Liver (tissue), 9 donors: Measurements from ENCODE around the gene MALAT1. TPM values are rescaled to one million over a fixed set of nuclear protein-coding genes. Genes with fewer than 3 reads are reported as not detected.
A peak's percentile ranks its signal among the peaks of the same experiment; 100 is the strongest.

Experiments
- DNase-seq: peaks from one replicate; pipeline ENCODE4 v3.0.0-alpha.2; 2017; ENCODE audit warnings: low spot score
- H3K27ac ChIP-seq, 2 donors: one replicate each; pipeline ENCODE4 v1.7.0; 2013; ENCODE audit warnings: inconsistent platforms in 2 of 2, low read length in 2 of 2, control low read depth in 1 of 2, low read depth in 1 of 2, mild to moderate bottlenecking in 1 of 2
- H3K27me3 ChIP-seq, 4 donors: one replicate each; pipeline versions ENCODE4 v1.6.1 to v1.7.0; 2013; ENCODE audit warnings: low read length in 3 of 4, inconsistent platforms in 1 of 4, mild to moderate bottlenecking in 1 of 4, moderate library complexity in 1 of 4; ENCODE audit not compliant: control insufficient read depth in 4 of 4, insufficient read depth in 4 of 4
- H3K36me3 ChIP-seq, 4 donors: one replicate each; pipeline versions ENCODE4 v1.6.1 to v1.7.0; 2013; ENCODE audit warnings: low read length in 3 of 4, mild to moderate bottlenecking in 3 of 4, low read depth in 1 of 4, moderate library complexity in 1 of 4; ENCODE audit not compliant: control insufficient read depth in 4 of 4, insufficient read depth in 3 of 4
- H3K4me1 ChIP-seq, 4 donors: one replicate each; pipeline versions ENCODE4 v1.6.1 to v1.7.0; 2013; ENCODE audit warnings: low read length in 3 of 4, mild to moderate bottlenecking in 3 of 4, moderate library complexity in 1 of 4; ENCODE audit not compliant: control insufficient read depth in 4 of 4, insufficient read depth in 4 of 4
- H3K4me3 ChIP-seq, 3 donors: one replicate each; pipeline versions ENCODE4 v1.6.1 to v1.7.0; 2013; ENCODE audit warnings: low read length in 3 of 3, control low read depth in 1 of 3, low read depth in 1 of 3, mild to moderate bottlenecking in 1 of 3
- H3K9ac ChIP-seq, 2 donors: one replicate each; pipeline ENCODE4 v1.7.0; 2013; ENCODE audit warnings: low read length in 2 of 2, mild to moderate bottlenecking in 2 of 2, moderate library complexity in 2 of 2, control low read depth in 1 of 2, low read depth in 1 of 2
- H3K9me3 ChIP-seq, 4 donors: one replicate each; pipeline versions ENCODE4 v1.6.1 to v1.7.0; 2013; ENCODE audit warnings: low read length in 3 of 4; ENCODE audit not compliant: control insufficient read depth in 4 of 4
- CTCF ChIP-seq: fragments of 150-350 bp; IDR thresholded peaks from 2 replicates; pipeline ENCODE4 v1.5.1; 2017; ENCODE audit warnings: improper control_type of control experiment, low read depth, low read length; ENCODE audit not compliant: missing input control
- EGR1 ChIP-seq, 2 donors: IDR thresholded peaks; 2 replicates each; pipeline ENCODE4 v1.6.1; 2016 to 2018; ENCODE audit warnings: antibody characterized with exemption in 2 of 2, low read depth in 2 of 2
- HNF4A ChIP-seq, 2 donors: conservative IDR thresholded peaks; 2 replicates each; pipeline ENCODE4 v1.6.1; 2016; ENCODE audit warnings: antibody characterized with exemption in 2 of 2, mild to moderate bottlenecking in 2 of 2
- JUND ChIP-seq, 2 donors: IDR thresholded peaks; 2 replicates each; pipeline ENCODE4 v1.6.1; 2016; ENCODE audit warnings: antibody characterized with exemption in 2 of 2
- SP1 ChIP-seq: IDR thresholded peaks from 2 replicates; pipeline ENCODE4 v1.6.1; 2018; ENCODE audit warnings: antibody characterized with exemption, mild to moderate bottlenecking
- TAF1 ChIP-seq: conservative IDR thresholded peaks from 2 replicates; pipeline ENCODE4 v1.6.1; 2016; ENCODE audit warnings: antibody characterized with exemption, mild to moderate bottlenecking
- YY1 ChIP-seq: IDR thresholded peaks from 2 replicates; pipeline ENCODE4 v1.6.1; 2016; ENCODE audit warnings: antibody characterized with exemption, mild to moderate bottlenecking
- WGBS: extraction: QIAGEN DNeasy Blood & Tissue Kit; methylation state at CpG from one replicate; pipeline ENCODE4 v1.1.7; 2013; 5-methylcytosine and 5-hydroxymethylcytosine counted together
- polyA plus RNA-seq, 2 donors: library from polyadenylated mRNA; stranded (reverse) in 1 of 2; unstranded in 1 of 2; fragments of 200-250 nt in 1 of 2; fragments of >200 nt in 1 of 2; fragmentation: Nextera tagmentation in 1 of 2; extraction: Ambion mirVana in 1 of 2; gene quantifications; one replicate each; pipeline versions ENCODE4 v1.2.1 to v1.2.3, GENCODE V29; 2013 to 2015
- total RNA-seq, 2 donors: library from RNA; depleted of rRNA; stranded (reverse); fragments of >200 nt; gene quantifications; one replicate each; pipeline ENCODE4 v1.2.3, GENCODE V29; 2014
- donor health status: healthy.
- donor health status: healthy.
- donor health status: healthy.
- donor health status: healthy.
- donor health status: healthy.

MALAT1 gene
- total and polyA plus RNA-seq, 4 donors, result 11.9 to 8,306 (median 3,778) TPM

DNA sequence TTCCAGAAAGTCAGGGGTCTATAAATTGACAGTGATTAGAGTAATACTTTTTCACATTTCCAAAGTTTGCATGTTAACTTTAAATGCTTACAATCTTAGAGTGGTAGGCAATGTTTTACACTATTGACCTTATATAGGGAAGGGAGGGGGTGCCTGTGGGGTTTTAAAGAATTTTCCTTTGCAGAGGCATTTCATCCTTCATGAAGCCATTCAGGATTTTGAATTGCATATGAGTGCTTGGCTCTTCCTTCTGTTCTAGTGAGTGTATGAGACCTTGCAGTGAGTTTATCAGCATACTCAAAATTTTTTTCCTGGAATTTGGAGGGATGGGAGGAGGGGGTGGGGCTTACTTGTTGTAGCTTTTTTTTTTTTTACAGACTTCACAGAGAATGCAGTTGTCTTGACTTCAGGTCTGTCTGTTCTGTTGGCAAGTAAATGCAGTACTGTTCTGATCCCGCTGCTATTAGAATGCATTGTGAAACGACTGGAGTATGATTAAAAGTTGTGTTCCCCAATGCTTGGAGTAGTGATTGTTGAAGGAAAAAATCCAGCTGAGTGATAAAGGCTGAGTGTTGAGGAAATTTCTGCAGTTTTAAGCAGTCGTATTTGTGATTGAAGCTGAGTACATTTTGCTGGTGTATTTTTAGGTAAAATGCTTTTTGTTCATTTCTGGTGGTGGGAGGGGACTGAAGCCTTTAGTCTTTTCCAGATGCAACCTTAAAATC lies 5.3 kb downstream of the MALAT1 start:
- 3% methylated on average over 3 of the region's 3 CpGs for WGBS
- peak overlapping the region; percentile 94 to 100 for H3K27ac ChIP-seq
- TF ChIP-seq TAF1 (peak; percentile 36), EGR1 (IDR thresholded peaks at IDR 0.05; ENCODE audit: low read depth in 2 of 2) (no peak), CTCF (no peak), SP1 (no peak)
- peaks cover 8 to 48% (median 25%) of the 10 kb centered on the region in 4 donors for H3K36me3 ChIP-seq
- H3K9me3 ChIP-seq, result no peaks in the 10 kb centered on the region
- no peak for DNase-seq
- peak overlapping the region; percentile 100 for H3K9ac ChIP-seq
- H3K4me3 ChIP-seq, result peak overlapping the region; percentile 67 to 100 (median 85)
- no peaks in the 10 kb centered on the region for H3K27me3 ChIP-seq
- peaks cover 0 to 41% (median 21%) of the 10 kb centered on the region in 4 donors for H3K4me1 ChIP-seq

GRCh38 chr11:65504674-65505465 lies 6.0 kb downstream of the MALAT1 start:
- TF ChIP-seq YY1, result no peak
- no peak for TF ChIP-seq HNF4A (conservative IDR thresholded peaks at IDR 0.05)
- peak; percentile 11 for TF ChIP-seq TAF1
- peak overlapping the region; percentile 100 for H3K9ac ChIP-seq
- WGBS, result 38% methylated on average over 8 of the region's 8 CpGs
- H3K27ac ChIP-seq, result peak overlapping the region; percentile 94 to 100
- DNase-seq, result no peak
- no peaks in the 10 kb centered on the region for H3K9me3 ChIP-seq
- H3K36me3 ChIP-seq, result peaks cover 8 to 48% (median 25%) of the 10 kb centered on the region in 4 donors
- H3K27me3 ChIP-seq, result no peaks in the 10 kb centered on the region
- peaks cover 0 to 41% (median 21%) of the 10 kb centered on the region in 4 donors for H3K4me1 ChIP-seq
- H3K4me3 ChIP-seq, result peak overlapping the region in 2 of 3 donors; percentile 67 to 85

DNA sequence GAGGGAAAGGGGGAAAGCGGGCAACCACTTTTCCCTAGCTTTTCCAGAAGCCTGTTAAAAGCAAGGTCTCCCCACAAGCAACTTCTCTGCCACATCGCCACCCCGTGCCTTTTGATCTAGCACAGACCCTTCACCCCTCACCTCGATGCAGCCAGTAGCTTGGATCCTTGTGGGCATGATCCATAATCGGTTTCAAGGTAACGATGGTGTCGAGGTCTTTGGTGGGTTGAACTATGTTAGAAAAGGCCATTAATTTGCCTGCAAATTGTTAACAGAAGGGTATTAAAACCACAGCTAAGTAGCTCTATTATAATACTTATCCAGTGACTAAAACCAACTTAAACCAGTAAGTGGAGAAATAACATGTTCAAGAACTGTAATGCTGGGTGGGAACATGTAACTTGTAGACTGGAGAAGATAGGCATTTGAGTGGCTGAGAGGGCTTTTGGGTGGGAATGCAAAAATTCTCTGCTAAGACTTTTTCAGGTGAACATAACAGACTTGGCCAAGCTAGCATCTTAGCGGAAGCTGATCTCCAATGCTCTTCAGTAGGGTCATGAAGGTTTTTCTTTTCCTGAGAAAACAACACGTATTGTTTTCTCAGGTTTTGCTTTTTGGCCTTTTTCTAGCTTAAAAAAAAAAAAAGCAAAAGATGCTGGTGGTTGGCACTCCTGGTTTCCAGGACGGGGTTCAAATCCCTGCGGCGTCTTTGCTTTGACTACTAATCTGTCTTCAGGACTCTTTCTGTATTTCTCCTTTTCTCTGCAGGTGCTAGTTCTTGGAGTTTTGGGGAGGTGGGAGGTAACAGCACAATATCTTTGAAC lies 6.8 kb downstream of the MALAT1 start:
- DNase-seq, result peak; percentile 55
- Histone ChIP-seq H3K9me3 (no peaks in the 10 kb centered on the region), H3K9ac (peak overlapping the region; percentile 100), H3K4me3 (peak overlapping the region in 1 of 3 donors; percentile 67), H3K27ac (peak overlapping the region; percentile 94 to 100), H3K36me3 (peaks cover 8 to 48% (median 25%) of the 10 kb centered on the region in 4 donors), H3K27me3 (no peaks in the 10 kb centered on the region), H3K4me1 (peaks cover 0 to 41% (median 21%) of the 10 kb centered on the region in 4 donors)
- 58% methylated on average over 12 of the region's 12 CpGs for WGBS
- no peak for TF ChIP-seq JUND (IDR thresholded peaks at IDR 0.05)
- no peak for TF ChIP-seq TAF1
